GM21360 (cell line): ENCODE measurements around the gene SLC48A1.
A peak's percentile ranks its signal among the peaks of the same experiment; 100 is the strongest.

ENCODE experiments used
- ATAC-seq: cut with Tn5 transposase; IDR thresholded peaks from one replicate; pipeline ENCODE4 v1.9.1; 2021; ENCODE audit warnings: mild to moderate bottlenecking, moderate library complexity; ENCODE audit not compliant: unreplicated experiment

Gene SLC48A1

DNA sequence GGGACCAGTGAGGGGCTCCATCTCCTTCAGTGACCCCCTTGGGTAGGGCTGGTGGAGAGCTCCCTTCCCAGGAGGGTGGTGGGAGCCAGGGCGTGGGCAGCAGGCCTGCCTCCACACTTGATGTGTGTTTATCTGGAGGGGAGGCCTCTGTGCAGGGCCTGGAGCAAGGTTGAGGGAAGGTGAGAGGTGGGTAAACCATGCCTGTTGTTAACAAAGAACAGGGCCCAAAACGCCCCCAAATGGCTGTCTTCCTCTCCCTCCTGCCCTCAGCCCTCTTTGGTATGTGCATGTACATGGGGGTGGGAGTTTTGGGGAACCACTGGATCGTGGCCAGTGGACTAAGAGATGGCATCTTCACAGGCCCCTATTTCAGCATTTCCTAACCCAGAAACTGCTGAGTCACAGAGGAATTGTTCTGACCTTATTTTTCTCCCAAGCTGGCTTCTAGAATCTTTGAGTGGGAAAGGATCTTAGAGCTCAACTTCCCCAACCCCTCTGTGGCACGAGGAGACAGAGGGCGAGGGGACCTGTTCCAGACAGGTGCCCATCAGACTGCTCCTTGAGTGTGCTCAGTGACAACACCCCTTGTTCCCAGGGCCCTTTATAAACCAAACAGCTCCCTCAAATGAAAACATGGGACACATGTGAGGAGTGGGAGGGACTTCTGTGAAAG lies 3.6 kb downstream of the SLC48A1 start:
- no peak for ATAC-seq

DNA sequence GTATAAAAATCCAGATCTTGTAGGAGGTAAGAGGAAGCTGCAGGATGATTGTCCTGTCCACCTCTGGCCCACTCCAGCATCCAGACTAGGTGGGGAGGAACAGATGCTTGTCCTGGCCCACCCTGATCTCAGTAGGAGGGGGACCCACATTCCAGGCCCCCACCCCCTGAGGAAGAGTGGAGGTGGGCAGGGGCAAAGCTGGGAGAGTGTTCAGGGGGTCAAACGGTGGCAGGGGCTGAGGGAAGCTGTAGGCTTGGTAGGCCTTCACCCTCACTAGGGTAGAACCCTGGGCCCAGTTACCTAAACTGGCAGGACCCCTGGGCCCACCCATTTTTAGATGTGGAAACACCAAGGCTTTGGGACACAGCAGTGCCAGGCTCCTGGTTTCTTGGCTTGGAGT lies 4.1 kb downstream of the SLC48A1 start:
- ATAC-seq, result no peak

DNA sequence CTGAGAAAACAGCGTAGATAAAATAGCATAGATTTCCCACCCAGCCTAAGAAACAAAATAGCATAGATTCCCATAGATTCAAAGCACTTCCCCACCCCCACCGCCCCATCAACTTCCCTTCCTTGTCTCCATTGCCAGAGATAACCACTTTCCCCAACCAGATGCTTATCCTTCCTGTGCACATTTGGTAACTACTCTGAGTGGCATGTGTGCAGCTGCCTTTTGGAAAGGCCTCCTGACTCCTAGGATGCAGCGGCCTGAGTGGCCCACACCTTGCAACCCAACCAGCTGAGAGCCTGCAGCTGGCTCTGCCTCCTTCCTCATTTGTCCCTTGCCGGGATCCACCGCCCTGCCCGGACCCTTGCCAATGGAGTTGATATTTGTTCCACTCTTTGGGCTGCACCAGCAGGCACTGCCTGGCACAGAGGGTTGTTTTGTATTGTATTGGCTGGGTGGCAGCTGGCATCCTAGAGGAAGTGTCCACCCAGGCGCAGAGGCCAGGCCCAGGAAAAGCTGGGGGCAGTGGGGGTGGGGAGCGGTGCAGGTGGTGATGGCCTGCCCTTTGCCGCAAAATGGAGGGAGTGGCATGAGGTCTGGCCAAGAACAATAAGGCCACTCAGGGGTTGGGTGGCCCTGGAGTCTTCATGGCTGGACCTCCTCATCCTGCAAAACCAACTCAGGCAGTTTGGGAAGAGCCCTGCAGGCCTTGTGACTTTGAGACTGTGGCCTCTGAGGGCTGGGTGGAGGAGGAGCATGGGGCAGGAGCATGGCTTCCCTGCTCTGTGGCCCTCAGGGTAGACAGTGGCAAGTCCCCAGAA lies 4.9 kb downstream of the SLC48A1 start:
- ATAC-seq, result no peak

DNA sequence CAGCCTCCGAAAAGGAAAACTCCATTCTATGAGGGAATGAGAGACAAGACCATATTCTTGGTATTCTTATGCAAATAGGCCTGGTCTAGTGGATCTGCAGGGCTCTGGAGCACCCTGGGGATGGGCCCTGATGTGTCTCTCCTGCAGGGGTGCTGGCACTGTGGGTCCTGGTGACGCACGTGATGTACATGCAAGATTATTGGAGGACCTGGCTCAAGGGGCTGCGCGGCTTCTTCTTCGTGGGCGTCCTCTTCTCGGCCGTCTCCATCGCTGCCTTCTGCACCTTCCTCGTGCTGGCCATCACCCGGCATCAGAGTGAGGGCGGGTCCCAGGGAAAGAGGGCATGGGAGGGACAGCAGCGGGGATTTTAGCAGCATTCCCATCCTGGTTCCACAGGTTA lies 5.8 kb downstream of the SLC48A1 start:
- ATAC-seq, result no peak

DNA sequence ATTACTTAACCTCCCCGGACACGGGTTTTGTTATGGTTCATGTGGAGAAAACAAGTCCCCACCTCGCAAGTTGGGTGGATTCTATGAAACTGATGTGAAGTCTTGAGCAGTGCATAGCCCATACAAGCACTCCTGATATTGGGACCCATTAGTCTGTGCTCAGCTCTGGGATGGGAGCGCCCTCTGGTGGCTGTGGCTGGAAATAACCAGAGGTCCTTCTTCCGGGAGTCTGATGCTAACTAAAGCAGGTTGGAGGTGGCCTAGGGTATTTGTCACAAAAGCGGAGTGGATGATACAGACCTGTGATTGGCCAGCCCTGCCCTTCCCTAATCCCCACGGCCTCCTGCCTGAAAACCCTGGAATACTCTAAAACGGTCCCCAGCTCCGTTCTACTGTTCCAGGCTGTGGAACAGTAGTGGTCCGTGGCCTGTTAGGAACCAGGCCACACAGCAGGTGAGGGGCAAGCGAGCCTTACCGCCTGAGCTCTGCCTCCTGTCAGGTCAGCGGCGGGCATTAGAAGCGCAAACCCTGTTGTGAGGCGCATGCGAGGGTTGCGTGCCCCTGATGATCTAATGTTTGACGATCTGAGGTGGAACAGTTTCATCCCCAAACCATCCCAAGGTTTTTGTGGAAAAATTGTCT lies 6.4 kb downstream of the SLC48A1 start:
- peak; percentile 79 for ATAC-seq

DNA sequence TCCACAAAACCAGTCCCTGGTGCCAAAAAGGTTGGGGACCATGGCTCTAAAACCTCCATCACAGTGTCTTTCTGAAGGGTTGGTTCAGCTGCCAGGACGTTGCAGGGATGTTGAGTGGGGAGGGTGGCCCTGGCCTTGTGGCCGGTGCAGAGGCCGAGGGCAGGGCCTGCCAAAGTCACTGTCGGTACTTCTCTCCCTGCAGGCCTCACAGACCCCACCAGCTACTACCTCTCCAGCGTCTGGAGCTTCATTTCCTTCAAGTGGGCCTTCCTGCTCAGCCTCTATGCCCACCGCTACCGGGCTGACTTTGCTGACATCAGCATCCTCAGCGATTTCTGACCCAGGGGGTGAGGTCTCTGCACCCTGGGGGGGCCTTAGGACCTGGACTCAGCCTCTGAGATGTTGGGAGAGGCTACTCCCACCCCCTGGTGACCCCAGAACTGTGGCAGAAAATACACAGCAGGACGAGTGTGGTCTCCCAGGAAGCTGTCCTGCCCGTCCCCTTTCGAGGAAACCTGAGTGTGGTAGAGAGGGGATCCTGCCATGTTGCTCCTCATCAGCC lies 7.0 kb downstream of the SLC48A1 start:
- ATAC-seq, result no peak

DNA sequence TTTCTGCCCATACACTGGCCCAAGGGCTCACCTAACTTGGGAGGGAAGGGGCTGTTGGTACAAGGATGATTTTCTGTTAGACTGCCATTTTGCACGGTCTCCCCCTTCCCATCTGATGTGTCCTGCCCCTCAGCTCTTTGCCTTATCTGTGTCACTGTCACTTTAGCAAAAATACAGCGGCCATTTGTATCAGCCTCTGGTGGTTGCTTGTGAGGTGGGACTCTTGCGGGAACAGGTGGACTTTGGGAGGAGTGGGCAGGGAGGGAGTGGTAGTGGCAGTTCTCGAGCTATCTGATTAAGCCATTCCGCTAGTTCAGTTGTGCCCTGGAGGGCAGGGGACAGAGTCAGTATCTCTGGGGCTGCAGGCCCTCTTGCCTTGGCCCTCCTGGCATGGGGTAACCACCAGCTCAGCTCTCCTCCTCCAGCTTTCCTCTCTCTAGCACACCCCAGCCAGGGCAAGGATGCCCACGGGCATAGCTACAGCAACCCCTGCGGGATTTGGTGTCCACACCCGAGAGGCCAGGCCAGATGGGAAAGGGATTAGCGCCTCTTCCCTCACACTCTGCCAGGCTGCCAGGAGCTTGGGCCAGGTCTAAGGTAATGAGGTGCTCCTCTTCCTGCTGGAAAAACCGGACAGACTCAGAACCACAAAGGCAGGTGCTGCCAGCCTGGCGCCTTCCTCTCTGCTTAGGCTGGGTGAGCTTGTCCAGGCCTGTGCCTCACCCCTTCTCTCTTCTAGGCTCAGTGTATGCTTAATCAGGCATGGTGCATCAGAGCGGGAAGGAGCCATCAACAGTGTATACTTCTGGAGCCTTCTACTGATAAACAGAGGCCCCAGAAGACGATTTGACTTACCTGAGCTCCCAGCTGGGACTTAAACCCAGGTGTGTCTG lies 8.7 kb downstream of the SLC48A1 start:
- no peak for ATAC-seq

DNA sequence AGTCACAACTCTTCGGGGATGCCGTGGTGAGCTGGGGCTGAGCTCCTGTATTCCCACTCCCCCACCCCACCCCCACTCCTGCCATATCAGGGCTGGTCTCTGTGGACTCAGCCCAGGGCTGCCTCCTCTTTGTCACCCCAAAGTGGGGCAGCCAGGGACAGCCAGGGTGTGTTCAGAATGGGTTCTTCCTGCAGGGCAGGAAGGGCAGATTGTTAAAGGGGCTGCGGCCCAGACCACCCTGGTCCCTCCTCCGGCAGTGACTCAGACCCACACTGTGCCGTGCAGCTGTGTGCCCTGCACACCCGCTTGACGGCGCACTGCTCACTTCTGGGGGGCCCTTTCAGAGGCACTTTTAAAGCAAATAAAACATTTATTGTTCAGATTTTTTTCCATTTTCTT lies 9.3 kb downstream of the SLC48A1 start:
- no peak for ATAC-seq

DNA sequence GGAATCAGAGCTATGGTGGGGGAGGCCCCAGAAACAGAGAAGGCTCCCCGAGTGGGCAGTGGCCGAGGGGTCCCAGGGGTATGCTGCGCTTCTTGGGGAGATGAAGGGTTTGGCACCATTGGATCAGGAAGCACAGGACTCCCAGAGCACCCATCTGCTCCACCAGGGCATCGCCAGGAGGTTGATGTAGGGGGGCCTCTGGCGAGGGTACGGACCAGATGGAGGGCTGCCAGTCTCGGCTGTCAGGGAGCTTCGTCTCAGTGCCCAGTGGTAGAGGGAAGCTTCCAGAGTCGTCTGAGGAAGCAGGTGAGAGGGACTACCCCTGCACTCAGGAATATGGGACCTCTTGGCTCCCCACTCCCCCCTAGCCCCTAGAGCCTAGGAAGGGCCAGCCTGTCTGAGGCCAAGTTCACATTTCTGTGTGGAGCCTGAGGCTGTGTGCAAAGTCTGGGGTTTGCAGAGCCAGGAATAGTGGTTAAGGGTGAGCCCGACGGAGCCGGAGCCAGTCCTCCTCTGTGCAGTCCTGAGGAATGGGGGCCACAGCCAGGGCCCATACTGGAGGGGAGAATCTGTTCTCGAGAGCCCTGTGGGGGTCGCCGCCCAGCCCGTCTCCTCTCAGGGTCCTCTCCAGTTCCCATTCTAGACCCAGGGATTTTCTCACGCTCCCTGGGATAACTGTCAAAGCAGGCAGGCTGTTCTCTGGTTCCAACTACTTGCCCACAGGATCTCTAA lies 10.2 kb downstream of the SLC48A1 start:
- ATAC-seq, result no peak

DNA sequence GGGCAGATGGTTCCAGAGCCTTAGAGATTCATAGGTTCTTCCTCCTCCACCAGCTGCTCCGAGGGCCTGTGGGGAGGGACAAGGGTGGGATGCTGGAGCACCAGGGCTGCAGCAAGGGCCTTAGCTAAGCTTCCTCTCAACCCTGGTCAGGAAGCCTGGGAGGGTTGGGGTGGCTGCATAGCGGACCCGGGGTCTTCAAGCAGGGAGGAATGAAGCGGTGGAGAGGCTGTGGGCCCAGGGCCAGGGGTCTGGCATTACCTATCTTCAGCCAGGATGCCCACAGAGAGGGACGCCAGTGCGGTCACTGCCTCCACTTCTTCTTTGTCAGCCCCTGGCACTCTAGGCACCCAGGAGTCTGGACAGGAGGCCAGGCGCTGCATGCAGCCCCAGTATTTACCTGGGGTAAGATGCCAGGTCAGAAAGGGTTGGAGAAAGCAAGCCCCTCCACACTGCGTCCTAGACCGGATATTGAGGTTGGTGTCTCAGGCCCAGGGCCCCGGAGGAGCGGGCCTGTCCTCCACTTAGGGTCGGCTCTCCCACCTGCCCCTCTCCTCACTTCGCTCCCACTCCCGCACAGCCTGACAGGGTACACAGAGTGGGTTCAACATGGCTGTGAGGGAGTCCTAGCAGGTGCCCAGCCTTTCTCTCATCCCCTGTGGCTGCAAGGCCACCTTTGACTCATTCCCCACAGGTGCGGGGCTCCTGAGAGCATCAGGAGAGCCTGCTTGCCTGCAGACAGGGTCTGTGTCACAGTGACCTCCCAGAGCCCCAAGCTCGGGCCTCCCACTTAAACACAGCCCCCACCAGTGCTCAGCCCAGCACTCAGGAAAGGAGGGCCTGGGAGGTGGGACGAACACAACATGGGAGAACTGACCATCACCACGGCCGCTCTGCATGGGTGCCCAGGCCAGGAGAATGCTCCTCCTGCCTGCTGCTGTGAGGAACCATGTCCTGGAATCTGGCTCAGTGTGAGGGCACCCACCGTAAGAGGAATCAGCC lies 11.1 kb downstream of the SLC48A1 start:
- ATAC-seq, result no peak

DNA sequence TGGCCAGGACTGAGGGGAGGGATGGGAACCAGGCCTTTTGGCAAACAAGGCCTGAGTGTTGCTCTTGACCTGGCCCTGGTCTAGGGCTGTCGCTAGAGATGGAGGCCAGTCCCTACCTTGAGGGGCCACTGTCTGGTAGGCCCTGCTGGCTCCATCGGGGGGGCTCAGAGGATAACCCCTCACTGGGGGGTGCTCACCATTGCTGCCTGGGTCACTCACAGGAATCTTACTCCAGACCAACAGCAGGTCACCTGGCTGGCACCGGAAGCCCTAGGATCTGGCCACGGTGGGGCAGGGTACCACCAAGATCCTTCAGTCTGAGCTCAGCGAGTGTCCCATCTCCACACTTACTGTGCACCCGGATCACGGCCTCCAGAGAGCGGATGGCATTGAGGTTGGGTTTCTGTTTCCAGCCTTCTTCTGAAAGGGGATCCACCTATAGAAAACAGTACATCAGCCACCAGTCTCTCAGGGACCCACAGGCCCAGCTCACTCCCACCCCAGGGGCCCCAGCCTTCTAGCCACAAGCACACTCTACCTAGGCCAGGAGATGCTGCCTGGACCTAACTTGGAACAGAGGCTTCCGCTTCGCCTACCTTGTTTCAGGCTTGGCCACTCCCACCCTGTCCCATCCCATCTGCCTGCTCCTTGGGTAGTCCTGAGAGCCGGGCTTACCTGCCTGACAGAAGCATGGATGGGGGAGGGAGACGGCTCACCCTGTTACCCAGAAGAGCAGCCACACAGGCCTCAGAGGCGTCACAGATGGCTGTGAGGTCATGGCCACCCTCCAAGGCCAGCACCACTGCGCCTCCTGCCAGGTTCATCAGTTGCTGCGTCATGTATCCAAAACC lies 12.2 kb downstream of the SLC48A1 start:
- ATAC-seq, result no peak

DNA sequence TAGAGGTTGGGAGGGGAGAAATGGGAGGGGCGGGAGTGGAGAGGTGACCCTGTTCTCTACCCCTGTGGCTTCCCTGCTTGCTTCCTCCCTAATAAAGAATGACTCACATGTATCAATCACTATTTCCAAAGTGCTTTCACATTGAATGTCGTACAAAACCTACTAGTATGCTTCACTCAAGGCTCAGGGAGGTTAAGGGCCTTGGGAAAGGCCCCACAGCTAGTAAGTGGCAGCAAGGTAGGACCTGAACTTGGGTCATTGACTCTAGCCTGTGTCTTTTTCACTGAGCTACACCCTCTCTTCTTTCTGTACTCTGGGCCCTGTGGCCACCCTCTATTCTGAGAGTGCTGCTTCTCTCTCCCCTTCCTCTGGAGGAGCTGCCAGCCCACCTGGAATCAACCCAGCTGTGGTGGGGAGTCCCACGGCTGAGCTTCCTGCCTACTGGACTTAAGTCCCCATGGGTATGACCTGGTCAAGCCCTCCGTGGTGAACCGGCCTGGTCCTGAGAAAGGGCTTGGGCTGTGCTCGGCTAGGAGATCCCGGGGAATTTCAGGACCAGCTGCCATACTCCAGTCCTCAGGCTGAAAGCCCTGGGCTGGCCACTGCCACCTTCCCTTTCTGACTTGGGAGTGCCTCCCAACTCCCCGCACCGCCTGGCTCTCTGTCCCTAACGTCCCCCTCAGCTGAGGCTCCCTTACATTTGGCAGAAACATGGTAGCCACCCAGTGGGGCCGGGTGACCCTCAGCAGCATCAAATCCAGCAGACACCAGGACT lies 13.0 kb downstream of the SLC48A1 start:
- no peak for ATAC-seq

DNA sequence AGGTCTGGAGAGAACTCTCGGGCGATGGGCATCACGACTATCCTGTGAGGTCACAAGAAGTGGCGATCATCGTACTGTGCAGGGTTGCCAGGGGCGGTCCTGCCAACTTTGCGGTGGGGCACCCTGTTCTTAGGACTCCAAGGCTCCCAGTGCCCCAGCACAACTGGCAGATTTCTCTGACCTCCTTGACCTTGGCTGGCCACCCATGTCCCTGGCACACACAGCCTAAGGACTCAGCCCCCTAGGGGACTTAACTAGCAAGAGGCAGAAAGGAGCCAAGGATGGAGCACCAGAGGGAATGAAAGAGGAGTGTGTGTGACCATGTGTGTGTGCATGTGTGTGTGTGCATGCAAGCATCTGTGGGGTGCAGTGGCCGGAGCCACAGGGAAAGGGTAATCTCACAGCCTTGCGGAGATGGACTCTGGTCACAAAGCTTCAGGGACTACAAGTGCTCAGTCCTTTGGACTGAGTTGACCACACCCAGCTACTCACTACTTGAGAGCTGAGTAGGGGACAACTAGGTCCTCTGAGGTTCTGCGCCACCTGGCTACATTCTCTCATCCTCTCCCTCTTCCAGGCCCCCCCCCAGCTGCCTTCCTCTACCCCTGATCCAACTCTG lies 13.7 kb downstream of the SLC48A1 start:
- no peak for ATAC-seq

DNA sequence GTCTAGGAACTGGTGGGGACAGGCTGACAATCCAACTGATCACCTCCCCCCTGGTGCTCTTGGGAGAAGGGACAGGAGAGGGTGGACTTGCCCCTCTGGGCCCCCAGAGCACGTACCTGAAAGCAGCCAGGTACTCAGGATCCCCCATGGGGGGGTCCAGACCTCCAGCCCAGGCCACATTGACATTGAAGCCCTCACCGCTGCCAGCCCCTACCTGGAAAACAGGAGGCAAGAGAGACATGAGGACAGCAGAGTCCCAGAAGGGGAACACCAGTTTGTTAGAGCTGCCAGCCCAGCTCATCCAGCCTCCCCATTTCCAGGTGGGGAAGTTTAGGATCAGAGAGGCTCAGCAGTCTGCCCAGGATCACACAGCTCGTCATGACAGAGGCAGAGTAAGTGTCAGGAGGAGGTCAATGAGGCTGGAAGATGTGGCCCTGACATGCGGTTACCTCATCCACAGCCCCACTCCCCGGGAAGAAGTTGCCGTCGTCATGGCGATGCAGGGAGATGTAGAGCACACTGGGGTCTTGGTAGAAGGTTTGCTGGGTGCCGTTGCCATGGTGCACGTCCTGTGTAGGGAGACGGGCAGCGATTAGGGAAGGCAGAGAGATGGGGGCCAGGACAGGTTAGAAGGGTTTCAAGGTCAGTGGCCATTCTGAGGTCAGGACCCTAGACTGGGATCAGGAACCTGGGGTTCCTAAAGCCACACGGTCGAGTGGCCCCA lies 14.7 kb downstream of the SLC48A1 start:
- ATAC-seq, result no peak

DNA sequence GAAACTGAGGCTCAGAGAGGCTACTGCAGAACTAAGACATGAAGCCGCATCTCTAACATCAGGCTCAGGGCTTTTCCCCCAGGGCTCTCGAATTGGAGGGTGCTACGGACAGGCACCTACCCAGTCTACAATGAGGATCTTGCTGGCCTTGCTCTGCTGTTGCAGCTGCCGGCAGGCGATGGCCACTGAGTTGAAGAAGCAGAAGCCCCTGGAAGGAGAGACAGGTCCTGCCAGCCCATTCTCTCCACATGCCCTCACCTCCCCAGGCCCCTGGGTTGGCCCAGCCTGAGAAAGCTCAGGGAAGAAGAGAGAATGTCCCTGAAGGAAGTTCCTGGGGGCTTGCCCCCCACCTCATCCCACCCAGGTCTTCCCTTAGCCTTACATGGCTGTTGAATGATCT lies 16.1 kb downstream of the SLC48A1 start:
- no peak for ATAC-seq
